ENCODE results near the gene CAPN5. TPM values are rescaled to one million over a fixed set of nuclear protein-coding genes. Genes with fewer than 3 reads are reported as not detected.

Gene CAPN5
- total and polyA plus RNA-seq, 2 of the 13 experiments (the other 11 are each of a cell fraction or from before 2014, with no cell fraction given): 0.27 to 1.2 TPM

GRCh38 chr11:77118086-77118485 is 51.3 kb downstream of the CAPN5 start:
- Histone ChIP-seq H3K27ac (ENCODE audit: extremely low read length, insufficient read depth, low read length) (no peak overlapping the region), H3K4me1 (ENCODE audit: insufficient read depth, low read length) (peaks cover 4% of the 10 kb centered on the region), H3K27me3 (ENCODE audit: control insufficient read depth in 1 of 2, insufficient read depth in 2 of 2, low read length in 2 of 2) (peaks cover 0 to 4% of the 10 kb centered on the region in 2 experiments; a peak in 1 of 5 replicates), H3K9me3 (ENCODE audit: low read length) (no peaks in the 10 kb centered on the region), H3K4me2 (ENCODE audit: low read depth, low read length) (no peak overlapping the region), H4K20me1 (ENCODE audit: insufficient read depth, low read length) (no peaks in the 10 kb centered on the region), H3K79me2 (ENCODE audit: insufficient read depth, low read length) (no peaks in the 10 kb centered on the region), H2AFZ (ENCODE audit: low read length) (no peak overlapping the region), H3K36me3 (replicated peaks in 1 of 2; ENCODE audit: control insufficient read depth in 1 of 2, insufficient read depth in 2 of 2, low read length in 2 of 2) (no peaks in the 10 kb centered on the region), H3K9ac (ENCODE audit: insufficient read depth, low read depth, low read length) (no peak overlapping the region), H3K4me3 (replicated peaks in 1 of 3; ENCODE audit: insufficient read depth in 1 of 3, low read depth in 2 of 3, low read length in 3 of 3) (no peak overlapping the region)
- FAIRE-seq: no peak
- ChIA-PET POLR2A (no interaction called here), CTCF (ENCODE audit: low intra/inter-chr PET ratio, low total read pairs) (no interaction called here)
- 79% methylated on average over 15 of the region's 17 CpGs for WGBS (ENCODE audit: low lambda C conversion rate)
- BruUV-seq (replicated peaks): no TSS peak
- intact Hi-C loops (cut with micrococcal nuclease; ENCODE audit: unreplicated experiment): no loop called here
- no peak for DNase-seq (ENCODE audit: low spot score)
- in situ Hi-C loops (cut with HindIII; ENCODE audit: extremely low pct_ligation_motif_present, low pct_unique_long_range_greater_than_20kb): no loop called here
- ATAC-seq: no peak
- no peak for TF ChIP-seq ZNF782 (CRISPR knock-in tag; IDR thresholded peaks at IDR 0.05; ENCODE audit: borderline replicate concordance)
- no peak for TF ChIP-seq ZNF224 (CRISPR knock-in tag; IDR thresholded peaks at IDR 0.05)
- TF ChIP-seq NFAT5 (CRISPR knock-in tag; IDR thresholded peaks at IDR 0.05): no peak
- no peak for TF ChIP-seq ZFP91 (CRISPR knock-in tag; IDR thresholded peaks at IDR 0.05; ENCODE audit: borderline replicate concordance)
- no peak for TF ChIP-seq ZNF468 (CRISPR knock-in tag; IDR thresholded peaks at IDR 0.05)
- TF ChIP-seq ZNF550 (CRISPR knock-in tag; IDR thresholded peaks at IDR 0.05; ENCODE audit: borderline replicate concordance): no peak
- no peak for TF ChIP-seq PRMT3 (CRISPR knock-in tag; IDR thresholded peaks at IDR 0.05; ENCODE audit: borderline replicate concordance, low read depth)
- TF ChIP-seq JUN (CRISPR knock-in tag; IDR thresholded peaks at IDR 0.05): no peak
- TF ChIP-seq XRCC5 (optimal IDR thresholded peaks at IDR 0.05; ENCODE audit: low read length): no peak
- no peak for TF ChIP-seq MAFF (IDR thresholded peaks at IDR 0.05; ENCODE audit: low read depth, low read length)
- TF ChIP-seq HNF1A (IDR thresholded peaks at IDR 0.05; ENCODE audit: low read depth): no peak
- TF ChIP-seq HNF1A (CRISPR knock-in tag; IDR thresholded peaks at IDR 0.05; ENCODE audit: borderline replicate concordance): no peak
- TF ChIP-seq AKAP8 (CRISPR knock-in tag; IDR thresholded peaks at IDR 0.05): no peak

All from HepG2 (cell line).